Left ventricle myocardium inferior (tissue), 1 donor: ENCODE data around the gene GPBP1. TPM values are rescaled to one million over a fixed set of nuclear protein-coding genes. Genes with fewer than 3 reads are reported as not detected.
"Not testable (repeated sequence)": the region's sequence is repeated elsewhere in the genome, so short reads cannot be mapped to it uniquely, and the experiment has no call there.

Source experiments
- DNase-seq: peaks from one replicate; pipeline ENCODE4 v3.0.0-alpha.2; 2020
- H3K27ac ChIP-seq: fragments of 200-600 bp; replicated peaks from 2 replicates; pipeline ENCODE4 v1.8.0; 2021
- H3K27me3 ChIP-seq: fragments of 200-600 bp; 2 replicates; pipeline ENCODE4 v1.8.0; 2021; ENCODE audit warnings: low read depth
- H3K36me3 ChIP-seq: fragments of 200-600 bp; 2 replicates; pipeline ENCODE4 v1.8.0; 2021
- H3K4me1 ChIP-seq: fragments of 200-600 bp; 2 replicates; pipeline ENCODE4 v1.8.0; 2021
- H3K4me3 ChIP-seq: fragments of 200-600 bp; 2 replicates; pipeline ENCODE4 v1.8.0; 2021; ENCODE audit warnings: mild to moderate bottlenecking, moderate library complexity
- H3K9me3 ChIP-seq: fragments of 200-600 bp; replicated peaks from 2 replicates; pipeline ENCODE4 v1.8.0; 2021
- intact Hi-C: fragments of 100-400 bp; cut with micrococcal nuclease; formaldehyde crosslinking; loops from one replicate; pipeline ENCODE4 v1.11.0; 2022
- total RNA-seq: library from RNA; stranded (reverse); fragmentation: NEBNext Ultra II Directional; extraction: Animal tissue kit (Norgen Biotek cat#: 25700); gene quantifications from one replicate; pipeline ENCODE4 v1.2.1, GENCODE V29; 2021
- TF ChIP-seq, protein P1 (sequence below): fragments of 200-600 bp; IDR thresholded peaks from 2 replicates; pipeline ENCODE4 v1.8.0; 2021; ENCODE audit warnings: antibody characterized with exemption, mild to moderate bottlenecking, borderline replicate concordance
- donor health status: DM: no; HTN: yes; CAD: no; lungs with severe emphysema.

GPBP1 gene
- total RNA-seq, 1 donor from 2014 or later, result 47.4 TPM

DNA sequence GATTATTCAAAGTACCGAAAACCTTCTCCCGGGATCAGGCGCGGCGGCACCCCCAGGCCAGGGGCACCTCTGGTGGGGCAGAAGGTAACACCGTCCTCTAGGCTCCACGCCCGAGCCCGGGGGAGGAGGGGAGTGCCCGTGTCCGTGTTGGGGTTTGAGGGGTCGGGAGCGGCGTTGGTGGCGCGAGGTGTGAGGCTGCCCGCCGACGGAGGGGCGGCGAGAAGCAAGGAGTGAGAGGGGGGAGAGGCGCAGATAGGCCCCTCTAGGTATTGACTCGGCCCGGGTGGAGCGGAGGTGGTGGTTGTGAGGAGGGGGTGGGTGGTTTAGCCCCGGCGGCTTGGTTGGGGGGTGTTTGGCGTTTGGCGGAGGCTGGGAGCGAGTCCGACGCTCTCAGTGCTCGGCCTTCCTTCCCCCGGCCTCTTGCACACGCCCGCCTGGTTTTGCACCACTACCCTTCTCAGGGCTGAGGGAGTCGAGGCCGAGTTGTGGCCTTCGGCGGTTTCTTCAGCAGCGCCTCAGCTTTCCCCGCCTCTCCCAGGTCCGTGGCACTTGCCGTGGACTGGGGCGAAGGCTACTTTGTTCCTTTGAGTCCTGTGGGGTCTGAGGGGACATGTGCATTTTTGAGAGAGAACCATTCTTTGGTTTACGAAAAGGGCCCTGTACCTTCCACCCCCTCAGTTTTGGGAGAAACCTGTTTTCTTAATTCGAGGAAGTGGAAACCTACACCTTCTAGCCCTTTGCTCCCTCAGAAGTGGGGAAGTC, 450 bp downstream of the GPBP1 start:
- peaks cover 66% of the 10 kb centered on the region for H3K4me1 ChIP-seq

DNA sequence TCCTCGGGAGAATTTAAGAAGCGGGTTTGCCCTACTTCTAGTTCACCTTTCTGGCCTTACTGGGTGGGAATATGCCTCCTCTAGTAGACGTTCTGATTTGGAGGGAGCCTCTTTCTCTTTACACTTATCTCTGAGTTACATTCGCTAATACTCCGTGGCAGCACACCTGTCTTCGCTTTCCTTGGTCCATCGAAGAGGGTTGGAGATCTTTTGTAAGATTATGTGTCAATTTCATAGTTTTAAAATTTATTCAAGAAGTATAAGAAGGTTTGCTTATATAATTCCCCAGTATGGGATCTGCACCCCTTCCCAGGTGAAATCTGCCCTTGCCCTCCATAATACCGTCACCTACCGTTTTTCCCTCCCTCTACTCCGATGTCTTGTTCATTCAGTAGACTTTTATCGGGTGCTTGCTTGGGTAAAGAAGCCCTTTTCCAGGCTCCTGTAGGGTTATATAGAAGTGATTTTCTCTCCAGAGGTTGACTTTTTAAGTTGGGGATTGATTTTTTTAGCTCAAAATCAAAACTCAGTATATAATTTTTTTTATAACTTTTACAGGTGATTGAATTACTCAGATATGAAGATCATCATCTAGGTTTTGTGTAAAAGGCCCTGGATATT, 1.1 kb downstream of the GPBP1 start:
- intact Hi-C loops, result no loop called here
- Histone ChIP-seq H3K9me3 (no peaks in the 10 kb centered on the region), H3K4me1 (peaks cover 73% of the 10 kb centered on the region), H3K27me3 (no peaks in the 10 kb centered on the region), H3K36me3 (no peaks in the 10 kb centered on the region), H3K27ac (peak overlapping the region; percentile 97), H3K4me3 (peak overlapping the region; percentile 87)
- TF ChIP-seq, protein P1, sequence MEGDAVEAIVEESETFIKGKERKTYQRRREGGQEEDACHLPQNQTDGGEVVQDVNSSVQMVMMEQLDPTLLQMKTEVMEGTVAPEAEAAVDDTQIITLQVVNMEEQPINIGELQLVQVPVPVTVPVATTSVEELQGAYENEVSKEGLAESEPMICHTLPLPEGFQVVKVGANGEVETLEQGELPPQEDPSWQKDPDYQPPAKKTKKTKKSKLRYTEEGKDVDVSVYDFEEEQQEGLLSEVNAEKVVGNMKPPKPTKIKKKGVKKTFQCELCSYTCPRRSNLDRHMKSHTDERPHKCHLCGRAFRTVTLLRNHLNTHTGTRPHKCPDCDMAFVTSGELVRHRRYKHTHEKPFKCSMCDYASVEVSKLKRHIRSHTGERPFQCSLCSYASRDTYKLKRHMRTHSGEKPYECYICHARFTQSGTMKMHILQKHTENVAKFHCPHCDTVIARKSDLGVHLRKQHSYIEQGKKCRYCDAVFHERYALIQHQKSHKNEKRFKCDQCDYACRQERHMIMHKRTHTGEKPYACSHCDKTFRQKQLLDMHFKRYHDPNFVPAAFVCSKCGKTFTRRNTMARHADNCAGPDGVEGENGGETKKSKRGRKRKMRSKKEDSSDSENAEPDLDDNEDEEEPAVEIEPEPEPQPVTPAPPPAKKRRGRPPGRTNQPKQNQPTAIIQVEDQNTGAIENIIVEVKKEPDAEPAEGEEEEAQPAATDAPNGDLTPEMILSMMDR, result no peak
- DNase-seq, result no peak

More for the DNA sequence above, 450 bp downstream of the GPBP1 start:
- DNase-seq, result peak; percentile 37
- peak overlapping the region; percentile 87 for H3K4me3 ChIP-seq
- no peaks in the 10 kb centered on the region for H3K27me3 ChIP-seq
- TF ChIP-seq, protein P1, result no peak
- peak overlapping the region; percentile 97 for H3K27ac ChIP-seq
- intact Hi-C loops, result no loop called here
- no peaks in the 10 kb centered on the region for H3K36me3 ChIP-seq
- H3K9me3 ChIP-seq, result no peaks in the 10 kb centered on the region

DNA sequence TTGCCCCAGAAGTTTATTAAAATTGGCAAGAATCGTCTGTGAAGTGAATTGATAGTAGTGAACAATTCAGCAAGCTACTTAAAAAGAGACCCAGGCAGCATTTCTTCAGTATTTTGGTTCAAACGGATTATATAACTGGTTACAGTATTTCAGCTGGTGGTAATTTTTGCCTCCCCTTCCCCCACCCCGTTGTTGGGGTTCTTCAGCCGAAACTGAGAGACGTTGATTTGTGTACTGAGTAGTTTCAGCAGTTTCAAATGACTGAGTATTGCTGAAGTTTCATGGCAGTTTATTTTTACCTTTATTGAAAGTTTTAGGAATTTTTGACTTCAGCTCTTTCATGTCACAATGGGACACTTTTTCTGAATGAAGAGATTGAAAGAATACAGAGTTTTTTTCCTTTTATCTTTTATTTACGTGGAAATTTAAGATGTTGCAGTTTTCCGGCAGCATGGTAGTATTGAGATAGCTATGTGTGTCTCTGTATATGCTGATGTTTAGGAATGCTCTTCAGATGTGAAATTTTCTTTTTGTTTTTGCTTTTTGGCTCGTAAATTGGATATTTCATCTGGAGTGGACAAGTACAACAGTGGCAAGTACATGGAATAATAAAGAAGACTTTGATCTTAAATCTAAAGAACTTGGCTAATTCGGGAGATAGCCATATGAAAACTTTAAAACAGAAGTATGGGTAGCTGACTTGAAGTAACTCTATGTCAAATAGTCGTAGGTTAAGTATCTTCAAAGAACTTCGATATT, 1.9 kb downstream of the GPBP1 start:
- TF ChIP-seq, protein P1, result no peak
- H3K36me3 ChIP-seq, result no peaks in the 10 kb centered on the region
- peak overlapping the region; percentile 97 for H3K27ac ChIP-seq
- no peak for DNase-seq
- no peaks in the 10 kb centered on the region for H3K9me3 ChIP-seq
- H3K27me3 ChIP-seq, result no peaks in the 10 kb centered on the region
- H3K4me3 ChIP-seq, result peak overlapping the region; percentile 87
- peaks cover 80% of the 10 kb centered on the region for H3K4me1 ChIP-seq
- intact Hi-C loops, result no loop called here

DNA sequence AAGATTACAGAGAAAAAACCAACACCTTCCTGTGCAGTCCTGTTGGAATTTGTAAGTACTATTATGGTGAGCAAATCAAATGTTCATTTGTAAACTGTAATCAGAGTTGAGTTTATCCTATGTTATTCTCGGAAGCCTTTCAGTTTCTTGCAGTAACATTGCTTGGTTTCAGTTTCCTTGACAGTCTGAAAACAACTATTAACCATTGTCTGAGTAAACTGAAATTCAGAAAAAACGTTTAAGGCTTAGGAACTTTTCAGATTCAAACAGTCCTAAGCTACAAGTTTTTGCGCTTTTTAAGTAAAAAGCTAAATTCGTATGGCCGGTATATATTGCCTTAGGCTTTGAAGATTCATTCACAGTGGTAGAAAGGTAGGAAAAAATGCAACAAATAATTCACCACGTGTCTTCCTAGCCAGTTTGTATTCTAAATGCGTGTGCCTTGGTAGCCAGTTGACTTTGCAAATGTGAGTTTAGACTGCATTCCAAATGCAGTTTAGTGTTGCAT, 2.5 kb downstream of the GPBP1 start:
- intact Hi-C loops, result no loop called here
- peak overlapping the region; percentile 87 for H3K4me3 ChIP-seq
- no peaks in the 10 kb centered on the region for H3K9me3 ChIP-seq
- TF ChIP-seq, protein P1, result no peak
- DNase-seq, result no peak
- H3K27ac ChIP-seq, result peak overlapping the region; percentile 97
- no peaks in the 10 kb centered on the region for H3K27me3 ChIP-seq
- H3K4me1 ChIP-seq, result peaks cover 87% of the 10 kb centered on the region
- no peaks in the 10 kb centered on the region for H3K36me3 ChIP-seq

DNA sequence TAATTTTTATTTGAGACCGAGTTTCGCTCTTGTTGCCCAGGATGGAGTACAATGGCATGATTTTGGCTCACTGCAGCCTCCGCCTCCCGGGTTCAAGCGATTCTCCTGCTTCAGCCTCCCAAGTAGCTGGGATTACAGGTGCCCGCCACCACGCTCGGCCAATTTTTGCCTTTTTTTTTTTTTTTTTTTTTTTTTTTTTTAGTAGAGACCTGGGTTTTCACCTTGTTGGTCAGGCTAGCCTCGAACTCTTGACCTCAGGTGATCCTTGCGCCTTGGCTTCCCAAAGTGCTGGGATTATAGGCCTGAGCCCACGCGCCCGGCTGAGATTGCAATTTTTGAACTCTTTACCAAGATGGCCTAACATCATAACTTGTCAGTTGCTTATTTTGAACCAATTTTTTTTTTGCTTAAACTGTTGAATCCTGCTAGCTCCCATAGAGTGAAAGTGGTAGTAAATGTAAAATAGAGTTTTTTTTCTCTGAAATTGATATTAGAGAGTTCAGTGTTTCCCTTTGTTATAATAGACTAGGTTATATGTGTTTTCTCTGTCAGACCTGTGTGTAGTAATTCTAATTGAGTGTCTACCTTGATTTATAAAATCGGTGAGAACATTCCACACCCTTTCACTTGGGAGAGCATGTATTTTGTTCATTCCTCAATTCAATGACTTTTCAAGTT, 3.8 kb downstream of the GPBP1 start:
- TF ChIP-seq, protein P1, result no peak
- intact Hi-C loops, result no loop called here
- Histone ChIP-seq H3K27ac (peak overlapping the region; percentile 97), H3K36me3 (no peaks in the 10 kb centered on the region), H3K9me3 (no peaks in the 10 kb centered on the region), H3K27me3 (no peaks in the 10 kb centered on the region), H3K4me1 (peaks cover 94% of the 10 kb centered on the region), H3K4me3 (peak overlapping the region; percentile 87)
- DNase-seq, result no peak

DNA sequence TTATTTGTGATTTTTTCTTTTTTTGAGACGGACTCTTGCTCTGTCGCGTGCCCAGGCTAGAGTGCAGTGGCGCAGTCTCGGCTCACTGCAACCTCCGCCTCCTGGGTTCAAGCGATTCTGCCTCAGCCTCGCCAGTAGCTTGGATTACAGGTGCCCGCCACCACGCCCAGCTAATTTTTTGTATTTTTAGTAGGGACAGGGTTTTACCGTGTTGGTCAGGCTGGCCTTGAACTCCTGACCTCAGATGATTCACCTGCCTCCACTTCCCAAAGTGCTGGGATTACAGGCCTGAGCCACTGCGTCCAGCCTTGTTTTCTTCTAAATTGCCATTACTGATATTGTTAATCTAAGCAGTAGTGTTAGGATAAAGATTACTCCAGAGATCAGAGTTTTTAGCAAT, 4.4 kb downstream of the GPBP1 start:
- H3K9me3 ChIP-seq, H3K36me3 ChIP-seq, DNase-seq, intact Hi-C loops, H3K27me3 ChIP-seq: not testable (repeated sequence)
- Histone ChIP-seq H3K4me1 (peaks cover 94% of the 10 kb centered on the region), H3K27ac (peak overlapping the region; percentile 3), H3K4me3 (peak overlapping the region; percentile 87)
